K562 (cell line): ENCODE data around the gene DAZAP1. TPM values are rescaled to one million over a fixed set of nuclear protein-coding genes. Genes with fewer than 3 reads are reported as not detected.
A peak's percentile ranks its signal among the peaks of the same experiment; 100 is the strongest.

ENCODE experiments used
- CCAR2 ChIP-seq: fragments of 200-400 bp; formaldehyde crosslinking; IDR thresholded peaks from 2 replicates; pipeline ENCODE4 v1.6.1; 2017; ENCODE audit warnings: mild to moderate bottlenecking, low read depth, low read length
- CTCF ChIP-seq, 3 experiments: IDR thresholded peaks in 2 of 3; conservative IDR thresholded peaks in 1 of 3; 2 replicates each; pipeline ENCODE4 v1.5.1; 2011 to 2012; ENCODE audit warnings: low read length in 3 of 3, mild to moderate bottlenecking in 3 of 3, control low read depth in 2 of 3, improper control_type of control experiment in 1 of 3, inconsistent platforms in 1 of 3, low read depth in 1 of 3, mixed read lengths in 1 of 3, moderate library complexity in 1 of 3; ENCODE audit not compliant: insufficient read depth in 2 of 3
- ETV5 ChIP-seq: sonication (generic); formaldehyde crosslinking; IDR thresholded peaks from 2 replicates; pipeline ENCODE4 v1.4.0; 2020; ENCODE audit warnings: low read depth, mild to moderate bottlenecking, missing genetic modification reagents
- FOXM1 ChIP-seq, 2 experiments: fragments of 450-650 bp in 1 of 2; sonication (generic) in 1 of 2; formaldehyde crosslinking in 1 of 2; IDR thresholded peaks; 2 replicates each; pipeline versions ENCODE4 v1.6.1 to v1.9.0; 2017 to 2022; ENCODE audit warnings: low read depth in 2 of 2, mild to moderate bottlenecking in 2 of 2, missing genetic modification reagents in 1 of 2, moderate library complexity in 1 of 2
- GATAD2A ChIP-seq: fragments of 450-650 bp; IDR thresholded peaks from 2 replicates; pipeline ENCODE4 v1.6.1; 2017
- HDGF ChIP-seq: fragments of 450-650 bp; IDR thresholded peaks from 2 replicates; pipeline ENCODE4 v1.6.1; 2016
- IFI16 ChIP-seq: fragments of 250-450 bp; sonication (Bioruptor Pico); IDR thresholded peaks from 2 replicates; pipeline ENCODE4 v2.1.2; 2022; ENCODE audit warnings: mild to moderate bottlenecking, inconsistent platforms
- LCOR ChIP-seq: sonication (generic); formaldehyde crosslinking; IDR thresholded peaks from 2 replicates; pipeline ENCODE4 v1.8.0; 2022; ENCODE audit warnings: mild to moderate bottlenecking, missing genetic modification reagents
- MYBL2 ChIP-seq, 2 experiments: fragments of 450-650 bp in 1 of 2; sonication (generic) in 1 of 2; formaldehyde crosslinking in 1 of 2; IDR thresholded peaks; 2 replicates each; pipeline versions ENCODE4 v1.6.1 to v1.8.1; 2017 to 2022; ENCODE audit warnings: borderline replicate concordance in 1 of 2, inconsistent platforms in 1 of 2, low read depth in 1 of 2, mild to moderate bottlenecking in 1 of 2, missing genetic modification reagents in 1 of 2, moderate library complexity in 1 of 2
- NR1H2 ChIP-seq: sonication (generic); formaldehyde crosslinking; IDR thresholded peaks from 2 replicates; pipeline ENCODE4 v1.4.0; 2020; ENCODE audit warnings: mild to moderate bottlenecking, missing genetic modification reagents
- POLR2G ChIP-seq: fragments of 200-400 bp; formaldehyde crosslinking; IDR thresholded peaks from 2 replicates; pipeline ENCODE4 v1.6.1; 2017; ENCODE audit warnings: low read depth, mild to moderate bottlenecking, antibody characterized with exemption, low read length, moderate library complexity
- RBM22 ChIP-seq: fragments of 200-400 bp; formaldehyde crosslinking; IDR thresholded peaks from 2 replicates; pipeline ENCODE4 v1.6.1; 2018; ENCODE audit warnings: low read length, low read depth; ENCODE audit not compliant: poor library complexity, severe bottlenecking
- RNF2 ChIP-seq: sonication (generic); IDR thresholded peaks from 2 replicates; pipeline ENCODE4 v1.6.1; 2016
- TARDBP ChIP-seq: fragments of 450-650 bp; IDR thresholded peaks from 2 replicates; pipeline ENCODE4 v1.6.1; 2016
- THRB ChIP-seq: fragments of 450-650 bp; formaldehyde crosslinking; conservative IDR thresholded peaks from 2 replicates; pipeline ENCODE4 v1.4.0; 2022; ENCODE audit warnings: mild to moderate bottlenecking, missing genetic modification characterization
- TRIM28 ChIP-seq: fragments of 450-650 bp; IDR thresholded peaks from 2 replicates; pipeline ENCODE4 v1.6.1; 2017
- ZBTB7A ChIP-seq: IDR thresholded peaks from 2 replicates; pipeline ENCODE4 v1.6.1; 2011; ENCODE audit warnings: low read depth, mild to moderate bottlenecking, low read length, moderate library complexity, borderline replicate concordance; ENCODE audit not compliant: control insufficient read depth
- ZFP30 ChIP-seq: fragments of 250-450 bp; sonication (Bioruptor Pico); IDR thresholded peaks from 2 replicates; pipeline ENCODE4 v1.8.0; 2022; ENCODE audit warnings: moderate library complexity, mild to moderate bottlenecking, inconsistent platforms, borderline replicate concordance
- ZFP36 ChIP-seq: fragments of 150-350 bp; IDR thresholded peaks from 2 replicates; pipeline ENCODE4 v1.6.1; 2018; ENCODE audit warnings: low read length, low read depth; ENCODE audit not compliant: partially characterized antibody
- ZKSCAN3 ChIP-seq: fragments of 250-450 bp; sonication (Bioruptor Pico); IDR thresholded peaks from 2 replicates; pipeline ENCODE4 v1.4.0; 2020
- ZNF12 ChIP-seq: sonication (generic); formaldehyde crosslinking; IDR thresholded peaks from 2 replicates; pipeline ENCODE4 v1.4.0; 2020; ENCODE audit warnings: mild to moderate bottlenecking, missing genetic modification reagents
- ZNF124 ChIP-seq: sonication (generic); formaldehyde crosslinking; IDR thresholded peaks from 2 replicates; pipeline ENCODE4 v1.8.1; 2022; ENCODE audit warnings: missing genetic modification reagents
- ZNF212 ChIP-seq: fragments of 450-650 bp; formaldehyde crosslinking; IDR thresholded peaks from 2 replicates; pipeline ENCODE4 v1.4.0; 2020; ENCODE audit warnings: mild to moderate bottlenecking
- ZNF224 ChIP-seq: sonication (generic); formaldehyde crosslinking; IDR thresholded peaks from 2 replicates; pipeline ENCODE4 v1.8.0; 2022; ENCODE audit warnings: mild to moderate bottlenecking, missing genetic modification reagents
- ZNF324 ChIP-seq: fragments of 250-450 bp; sonication (Bioruptor Pico); IDR thresholded peaks from 2 replicates; pipeline ENCODE4 v1.4.0; 2020; ENCODE audit warnings: mild to moderate bottlenecking
- ZNF766 ChIP-seq: fragments of 200-800 bp; sonication (Bioruptor generic); conservative IDR thresholded peaks from 2 replicates; pipeline ENCODE4 v1.6.1; 2016; ENCODE audit warnings: missing genetic modification characterization, missing compliant biosample characterization
- polyA plus RNA-seq, 8 experiments: library from polyadenylated mRNA; depleted of rRNA in 4 of 8; stranded (reverse) in 5 of 8; unstranded in 3 of 8; fragments of >200 nt; fragmentation: Nextera tagmentation in 2 of 8; fragmentation: Illumina TruSeq in 1 of 8; extraction: Ambion mirVana in 2 of 8; extraction: Trizol in 1 of 8; gene quantifications; 2 replicates each; pipeline versions ENCODE4 v1.2.1 to v1.2.3, GENCODE V29; 2011 to 2014; ENCODE audit warnings: inconsistent platforms in 1 of 8, missing spikeins in 1 of 8
- total RNA-seq, 7 experiments: library from RNA; depleted of rRNA in 6 of 7; stranded (reverse); fragments of >200 nt in 6 of 7; fragmentation: Illumina TruSeq in 2 of 7; extraction: Trizol in 2 of 7; gene quantifications; 2 replicates each; pipeline versions ENCODE4 v1.2.1 to v1.2.3, GENCODE V29; 2011 to 2021; ENCODE audit warnings: low replicate concordance in 1 of 7

The DAZAP1 gene
- total and polyA plus RNA-seq, 9 of the 15 experiments (the other 6 are each of a cell fraction or from before 2014, with no cell fraction given) = 10.8 to 289 (median 142) TPM

GRCh38 chr19:1456121-1456900, 48.9 kb downstream of the DAZAP1 start (continued):
- TF ChIP-seq NR1H2 (no peak), RBM22 (peak; percentile 47), CTCF (IDR thresholded peaks at IDR 0.05 in 2 of 3, conservative IDR thresholded peaks at IDR 0.05 in 1 of 3; ENCODE audit: insufficient read depth in 2 of 3, low read depth in 1 of 3, low read length in 3 of 3) (no peak), TARDBP (no peak), ZNF324 (CRISPR knock-in tag) (no peak), ZNF12 (CRISPR knock-in tag) (no peak), ETV5 (CRISPR knock-in tag) (no peak), MYBL2 (IDR thresholded peaks at IDR 0.05; ENCODE audit: low read depth) (no peak), MYBL2 (CRISPR knock-in tag; IDR thresholded peaks at IDR 0.05; ENCODE audit: borderline replicate concordance) (0 out of 2 replicates have a peak, but pooled peaks have one; percentile 29), ZFP36 (no peak), FOXM1 (IDR thresholded peaks at IDR 0.05; ENCODE audit: low read depth) (no peak), FOXM1 (CRISPR knock-in tag; IDR thresholded peaks at IDR 0.05; ENCODE audit: low read depth) (no peak), CCAR2 (no peak), ZKSCAN3 (CRISPR knock-in tag) (no peak), ZNF766 (CRISPR knock-in tag) (no peak), THRB (no peak), ZNF224 (CRISPR knock-in tag) (no peak), ZNF212 (CRISPR knock-in tag) (no peak), POLR2G (peak; percentile 68), GATAD2A (no peak), LCOR (CRISPR knock-in tag) (no peak), IFI16 (no peak), ZBTB7A (peak; percentile 6; the same call in 1 of the 2 replicates), TRIM28 (no peak), ZNF124 (no peak), ZFP30 (no peak), RNF2 (no peak), HDGF (no peak)
